GM23338 (cell line): ENCODE measurements around the gene SETMAR. TPM values are rescaled to one million over a fixed set of nuclear protein-coding genes. Genes with fewer than 3 reads are reported as not detected.

Source experiments
- CREB1 ChIP-seq: fragments of 250-450 bp; sonication (Bioruptor Pico); IDR thresholded peaks from 2 replicates; pipeline ENCODE4 v1.5.0; 2020; ENCODE audit warnings: low read depth, mild to moderate bottlenecking, moderate library complexity
- EZH2 ChIP-seq: fragments of 200-600 bp; sonication (generic); IDR thresholded peaks from one replicate; pipeline ENCODE4 v1.8.0; 2017; ENCODE audit warnings: antibody characterized with exemption, mild to moderate bottlenecking, low read depth; ENCODE audit not compliant: unreplicated experiment
- EZH2phosphoT487 ChIP-seq: fragments of 200-600 bp; sonication (generic); IDR thresholded peaks from one replicate; pipeline ENCODE4 v1.8.1; 2018; ENCODE audit warnings: antibody characterized with exemption; ENCODE audit not compliant: unreplicated experiment
- JUNB ChIP-seq: IDR thresholded peaks from one replicate; pipeline ENCODE4 v1.6.1; 2016; ENCODE audit warnings: antibody characterized with exemption; ENCODE audit not compliant: unreplicated experiment
- NANOG ChIP-seq: IDR thresholded peaks from 2 replicates; pipeline ENCODE4 v1.6.1; 2016; ENCODE audit warnings: antibody characterized with exemption, borderline replicate concordance
- REST ChIP-seq: IDR thresholded peaks from one replicate; pipeline ENCODE4 v1.6.1; 2018; ENCODE audit warnings: antibody characterized with exemption; ENCODE audit not compliant: unreplicated experiment
- STAT1 ChIP-seq: IDR thresholded peaks from one replicate; pipeline ENCODE4 v1.6.1; 2016; ENCODE audit warnings: antibody characterized with exemption; ENCODE audit not compliant: unreplicated experiment
- ZNF114 ChIP-seq: fragments of 250-450 bp; sonication (Bioruptor Pico); IDR thresholded peaks from 2 replicates; pipeline ENCODE4 v1.5.0; 2020; ENCODE audit warnings: mild to moderate bottlenecking, moderate library complexity
- polyA plus RNA-seq: library from polyadenylated mRNA; unstranded; fragments of >200 nt; fragmentation: Nextera tagmentation; extraction: Ambion mirVana; gene quantifications from 2 replicates; pipeline ENCODE4 v1.2.1, GENCODE V29; 2016
- total RNA-seq: library from RNA; depleted of rRNA; stranded (reverse); fragments of >200 nt; shearing (Covaris generic); gene quantifications from 2 replicates; pipeline ENCODE4 v1.2.3, GENCODE V29; 2014
- TF ChIP-seq, protein P1 (sequence below): fragments of 250-450 bp; sonication (Bioruptor Pico); IDR thresholded peaks from 2 replicates; pipeline ENCODE4 v1.5.0; 2020; ENCODE audit warnings: mild to moderate bottlenecking, moderate library complexity
- TF ChIP-seq, protein P2 (sequence below): IDR thresholded peaks from 2 replicates; pipeline ENCODE4 v1.6.1; 2016; ENCODE audit warnings: antibody characterized with exemption

The SETMAR gene
- total and polyA plus RNA-seq, 2 experiments from 2014 or later = 11.2 to 19.8 TPM

DNA sequence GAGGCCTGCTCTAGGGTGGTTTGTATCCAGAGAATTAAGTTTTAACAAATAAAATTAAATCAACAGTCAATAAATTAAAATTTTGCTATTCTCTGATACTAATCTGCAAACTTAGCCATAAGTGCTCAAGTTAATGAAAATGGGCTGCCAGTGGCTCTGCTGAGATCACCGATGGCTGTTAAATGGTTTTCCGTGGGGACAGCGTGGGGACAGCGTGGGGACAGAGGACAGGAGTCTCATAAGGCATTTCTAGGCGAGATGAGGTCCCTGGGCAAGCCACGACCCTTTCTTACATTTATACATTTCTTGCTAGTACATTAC is 53.0 kb downstream of the SETMAR start (continued):
- TF ChIP-seq, protein P1, sequence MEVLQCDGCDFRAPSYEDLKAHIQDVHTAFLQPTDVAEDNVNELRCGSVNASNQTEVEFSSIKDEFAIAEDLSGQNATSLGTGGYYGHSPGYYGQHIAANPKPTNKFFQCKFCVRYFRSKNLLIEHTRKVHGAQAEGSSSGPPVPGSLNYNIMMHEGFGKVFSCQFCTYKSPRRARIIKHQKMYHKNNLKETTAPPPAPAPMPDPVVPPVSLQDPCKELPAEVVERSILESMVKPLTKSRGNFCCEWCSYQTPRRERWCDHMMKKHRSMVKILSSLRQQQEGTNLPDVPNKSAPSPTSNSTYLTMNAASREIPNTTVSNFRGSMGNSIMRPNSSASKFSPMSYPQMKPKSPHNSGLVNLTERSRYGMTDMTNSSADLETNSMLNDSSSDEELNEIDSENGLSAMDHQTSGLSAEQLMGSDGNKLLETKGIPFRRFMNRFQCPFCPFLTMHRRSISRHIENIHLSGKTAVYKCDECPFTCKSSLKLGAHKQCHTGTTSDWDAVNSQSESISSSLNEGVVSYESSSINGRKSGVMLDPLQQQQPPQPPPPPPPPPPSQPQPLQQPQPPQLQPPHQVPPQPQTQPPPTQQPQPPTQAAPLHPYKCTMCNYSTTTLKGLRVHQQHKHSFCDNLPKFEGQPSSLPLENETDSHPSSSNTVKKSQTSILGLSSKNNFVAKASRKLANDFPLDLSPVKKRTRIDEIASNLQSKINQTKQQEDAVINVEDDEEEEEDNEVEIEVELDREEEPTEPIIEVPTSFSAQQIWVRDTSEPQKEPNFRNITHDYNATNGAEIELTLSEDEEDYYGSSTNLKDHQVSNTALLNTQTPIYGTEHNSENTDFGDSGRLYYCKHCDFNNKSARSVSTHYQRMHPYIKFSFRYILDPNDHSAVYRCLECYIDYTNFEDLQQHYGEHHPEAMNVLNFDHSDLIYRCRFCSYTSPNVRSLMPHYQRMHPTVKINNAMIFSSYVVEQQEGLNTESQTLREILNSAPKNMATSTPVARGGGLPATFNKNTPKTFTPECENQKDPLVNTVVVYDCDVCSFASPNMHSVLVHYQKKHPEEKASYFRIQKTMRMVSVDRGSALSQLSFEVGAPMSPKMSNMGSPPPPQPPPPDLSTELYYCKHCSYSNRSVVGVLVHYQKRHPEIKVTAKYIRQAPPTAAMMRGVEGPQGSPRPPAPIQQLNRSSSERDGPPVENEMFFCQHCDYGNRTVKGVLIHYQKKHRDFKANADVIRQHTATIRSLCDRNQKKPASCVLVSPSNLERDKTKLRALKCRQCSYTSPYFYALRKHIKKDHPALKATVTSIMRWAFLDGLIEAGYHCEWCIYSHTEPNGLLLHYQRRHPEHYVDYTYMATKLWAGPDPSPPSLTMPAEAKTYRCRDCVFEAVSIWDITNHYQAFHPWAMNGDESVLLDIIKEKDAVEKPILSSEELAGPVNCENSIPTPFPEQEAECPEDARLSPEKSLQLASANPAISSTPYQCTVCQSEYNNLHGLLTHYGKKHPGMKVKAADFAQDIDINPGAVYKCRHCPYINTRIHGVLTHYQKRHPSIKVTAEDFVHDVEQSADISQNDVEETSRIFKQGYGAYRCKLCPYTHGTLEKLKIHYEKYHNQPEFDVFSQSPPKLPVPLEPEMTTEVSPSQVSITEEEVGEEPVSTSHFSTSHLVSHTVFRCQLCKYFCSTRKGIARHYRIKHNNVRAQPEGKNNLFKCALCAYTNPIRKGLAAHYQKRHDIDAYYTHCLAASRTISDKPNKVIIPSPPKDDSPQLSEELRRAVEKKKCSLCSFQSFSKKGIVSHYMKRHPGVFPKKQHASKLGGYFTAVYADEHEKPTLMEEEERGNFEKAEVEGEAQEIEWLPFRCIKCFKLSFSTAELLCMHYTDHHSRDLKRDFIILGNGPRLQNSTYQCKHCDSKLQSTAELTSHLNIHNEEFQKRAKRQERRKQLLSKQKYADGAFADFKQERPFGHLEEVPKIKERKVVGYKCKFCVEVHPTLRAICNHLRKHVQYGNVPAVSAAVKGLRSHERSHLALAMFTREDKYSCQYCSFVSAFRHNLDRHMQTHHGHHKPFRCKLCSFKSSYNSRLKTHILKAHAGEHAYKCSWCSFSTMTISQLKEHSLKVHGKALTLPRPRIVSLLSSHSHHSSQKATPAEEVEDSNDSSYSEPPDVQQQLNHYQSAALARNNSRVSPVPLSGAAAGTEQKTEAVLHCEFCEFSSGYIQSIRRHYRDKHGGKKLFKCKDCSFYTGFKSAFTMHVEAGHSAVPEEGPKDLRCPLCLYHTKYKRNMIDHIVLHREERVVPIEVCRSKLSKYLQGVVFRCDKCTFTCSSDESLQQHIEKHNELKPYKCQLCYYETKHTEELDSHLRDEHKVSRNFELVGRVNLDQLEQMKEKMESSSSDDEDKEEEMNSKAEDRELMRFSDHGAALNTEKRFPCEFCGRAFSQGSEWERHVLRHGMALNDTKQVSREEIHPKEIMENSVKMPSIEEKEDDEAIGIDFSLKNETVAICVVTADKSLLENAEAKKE (CRISPR knock-in tag) = no peak
- TF ChIP-seq JUNB (no peak), STAT1 (no peak), ZNF114 (no peak), EZH2phosphoT487 (no peak), CREB1 (CRISPR knock-in tag) (no peak), NANOG (no peak), EZH2 (no peak), REST (no peak)
- TF ChIP-seq, protein P2, sequence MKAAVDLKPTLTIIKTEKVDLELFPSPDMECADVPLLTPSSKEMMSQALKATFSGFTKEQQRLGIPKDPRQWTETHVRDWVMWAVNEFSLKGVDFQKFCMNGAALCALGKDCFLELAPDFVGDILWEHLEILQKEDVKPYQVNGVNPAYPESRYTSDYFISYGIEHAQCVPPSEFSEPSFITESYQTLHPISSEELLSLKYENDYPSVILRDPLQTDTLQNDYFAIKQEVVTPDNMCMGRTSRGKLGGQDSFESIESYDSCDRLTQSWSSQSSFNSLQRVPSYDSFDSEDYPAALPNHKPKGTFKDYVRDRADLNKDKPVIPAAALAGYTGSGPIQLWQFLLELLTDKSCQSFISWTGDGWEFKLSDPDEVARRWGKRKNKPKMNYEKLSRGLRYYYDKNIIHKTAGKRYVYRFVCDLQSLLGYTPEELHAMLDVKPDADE = no peak
